Prostate gland (tissue), 2 donors: ENCODE results near the gene VPS8. TPM values are rescaled to one million over a fixed set of nuclear protein-coding genes. Genes with fewer than 3 reads are reported as not detected.
"Not testable (repeated sequence)": the region's sequence is repeated elsewhere in the genome, so short reads cannot be mapped to it uniquely, and the experiment has no call there.

Experiments
- DNase-seq: peaks from one replicate; pipeline ENCODE4 v3.0.0-alpha.2; 2019; ENCODE audit warnings: low spot score
- H3K27ac ChIP-seq, 2 donors: fragments of 200-600 bp; sonication (generic); 2 replicates each; pipeline ENCODE4 v1.5.1; 2017 to 2019
- H3K27me3 ChIP-seq: fragments of 200-600 bp; sonication (generic); replicated peaks from 2 replicates; pipeline ENCODE4 v1.5.1; 2019; ENCODE audit not compliant: insufficient read depth
- H3K36me3 ChIP-seq, 2 donors: fragments of 200-600 bp; sonication (generic); 1 replicate in 1 of 2; 2 replicates in 1 of 2; pipeline versions ENCODE4 v1.5.1 to v1.8.1; 2017 to 2019
- H3K4me1 ChIP-seq: fragments of 200-600 bp; sonication (generic); replicated peaks from 2 replicates; pipeline ENCODE4 v1.5.1; 2019
- H3K4me3 ChIP-seq, 2 donors: fragments of 200-600 bp; sonication (generic); 2 replicates each; pipeline ENCODE4 v1.5.1; 2017 to 2019
- H3K9me3 ChIP-seq: fragments of 200-600 bp; sonication (generic); 2 replicates; pipeline ENCODE4 v1.5.1; 2017
- CTCF ChIP-seq, 4 experiments: fragments of 200-600 bp in 2 of 4; fragments of 450-650 bp in 2 of 4; sonication (generic) in 2 of 4; IDR thresholded peaks; 1 replicate in 3 of 4; 2 replicates in 1 of 4; pipeline ENCODE4 v1.5.1; 2016 to 2019; ENCODE audit warnings: antibody characterized with exemption in 4 of 4, mild to moderate bottlenecking in 2 of 4, moderate library complexity in 2 of 4
- POLR2A ChIP-seq: fragments of 450-650 bp; IDR thresholded peaks from one replicate; pipeline ENCODE4 v1.6.1; 2016; ENCODE audit warnings: antibody characterized with exemption, mild to moderate bottlenecking
- POLR2AphosphoS5 ChIP-seq: sonication (generic); formaldehyde crosslinking; IDR thresholded peaks from one replicate; pipeline ENCODE4 v1.6.1; 2017; ENCODE audit warnings: antibody characterized with exemption
- WGBS: methylation state at CpG from one replicate; pipeline ENCODE4 v1.1.5; 2018; 5-methylcytosine and 5-hydroxymethylcytosine counted together
- intact Hi-C: fragments of 100-400 bp; cut with DNase I; formaldehyde crosslinking; loops from one replicate; pipeline ENCODE4 v1.14.2; 2022
- total RNA-seq, 2 donors: library from RNA; depleted of rRNA; stranded (reverse); fragments of >200 nt; gene quantifications; one replicate each; pipeline ENCODE4 v1.1.0, GENCODE V29; 2016

VPS8 gene
- total RNA-seq, 2 donors from 2014 or later = 36.7 to 70.6 TPM

- TF ChIP-seq CTCF (IDR thresholded peaks at IDR 0.05) = no peak
- no peak for TF ChIP-seq POLR2AphosphoS5
- no peak for TF ChIP-seq POLR2A
- DNase-seq = no peak
- no peak overlapping the region for H3K4me3 ChIP-seq
- H3K9me3 ChIP-seq = no peaks in the 10 kb centered on the region
- no peaks in the 10 kb centered on the region for H3K36me3 ChIP-seq
- H3K27me3 ChIP-seq = no peaks in the 10 kb centered on the region
- H3K27ac ChIP-seq = no peak overlapping the region
- H3K4me1 ChIP-seq = no peaks in the 10 kb centered on the region
- 61% methylated on average over 2 of the region's 2 CpGs for WGBS
- intact Hi-C loops = no loop called here
Measured at GRCh38 chr3:184896336-184896735, 84.4 kb downstream of the VPS8 start.

- Histone ChIP-seq H3K27me3 (no peaks in the 10 kb centered on the region), H3K4me1 (no peaks in the 10 kb centered on the region), H3K4me3 (no peak overlapping the region), H3K27ac (no peak overlapping the region), H3K9me3 (no peaks in the 10 kb centered on the region), H3K36me3 (no peaks in the 10 kb centered on the region)
- WGBS = 86% methylated on average over 5 of the region's 5 CpGs
- intact Hi-C loops = no loop called here
- TF ChIP-seq POLR2A (no peak), CTCF (IDR thresholded peaks at IDR 0.05) (no peak), POLR2AphosphoS5 (no peak)
- no peak for DNase-seq
Measured at GRCh38 chr3:184899953-184900595, 88.1 kb downstream of the VPS8 start.

- DNase-seq, H3K4me3 ChIP-seq, H3K27me3 ChIP-seq, H3K36me3 ChIP-seq, H3K27ac ChIP-seq, H3K4me1 ChIP-seq, H3K9me3 ChIP-seq, intact Hi-C loops: not testable (repeated sequence)
- 92% methylated on average over 4 of the region's 4 CpGs for WGBS
Measured at GRCh38 chr3:184907031-184907430, 95.1 kb downstream of the VPS8 start.

DNA sequence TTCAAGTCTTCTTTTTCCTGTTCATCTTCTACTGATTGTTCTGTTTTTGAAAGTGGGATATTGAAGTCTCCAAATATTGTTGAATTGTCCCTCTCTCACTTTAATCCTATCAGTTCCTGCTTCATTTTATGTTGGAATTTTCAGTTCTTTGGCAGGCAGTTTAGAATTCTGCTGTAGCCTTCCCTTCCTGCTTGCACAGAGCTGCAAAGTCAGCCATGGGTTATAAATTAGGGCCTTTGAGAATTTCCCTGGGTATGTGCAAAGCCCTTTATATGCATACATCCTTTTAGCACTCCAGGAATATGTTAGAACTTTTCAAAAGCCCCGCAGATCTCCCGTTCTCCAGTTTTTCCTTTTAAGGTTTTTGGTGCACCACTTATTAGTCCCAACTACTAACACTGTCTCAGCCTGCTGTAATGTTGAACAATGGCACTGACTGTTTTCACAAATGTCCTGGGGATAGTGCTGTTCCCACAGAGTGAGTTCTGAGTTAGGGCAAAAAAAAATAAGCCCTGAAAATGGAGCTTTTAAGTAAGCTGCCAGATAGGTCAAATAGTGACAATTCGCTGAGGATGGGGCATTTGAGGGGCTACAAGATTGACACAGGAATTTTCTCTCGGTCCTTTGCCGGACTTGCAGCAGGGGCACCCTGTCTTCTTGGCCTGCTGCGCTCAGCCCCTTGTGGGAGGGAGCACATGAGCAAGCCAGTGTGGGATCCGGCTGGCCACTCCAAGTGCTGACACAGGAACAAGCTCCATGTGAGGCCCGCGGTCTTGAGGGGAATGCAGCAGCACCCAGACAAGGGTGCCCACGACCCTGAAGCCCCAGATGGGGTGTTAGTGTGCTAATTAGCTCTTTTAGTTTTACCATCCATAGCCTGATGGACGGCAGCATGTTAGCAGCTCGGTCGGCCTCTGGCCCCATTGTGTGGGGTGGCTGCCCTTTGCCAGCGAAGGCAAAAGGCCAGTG, 96.0 kb downstream of the VPS8 start:
- DNase-seq = no peak
- WGBS = 81% methylated on average over 14 of the region's 14 CpGs
- Histone ChIP-seq H3K27ac (no peak overlapping the region), H3K36me3 (no peaks in the 10 kb centered on the region), H3K27me3 (no peaks in the 10 kb centered on the region), H3K4me1 (no peaks in the 10 kb centered on the region), H3K4me3 (no peak overlapping the region), H3K9me3 (no peaks in the 10 kb centered on the region)
- no peak for TF ChIP-seq POLR2A
- intact Hi-C loops = no loop called here

DNA sequence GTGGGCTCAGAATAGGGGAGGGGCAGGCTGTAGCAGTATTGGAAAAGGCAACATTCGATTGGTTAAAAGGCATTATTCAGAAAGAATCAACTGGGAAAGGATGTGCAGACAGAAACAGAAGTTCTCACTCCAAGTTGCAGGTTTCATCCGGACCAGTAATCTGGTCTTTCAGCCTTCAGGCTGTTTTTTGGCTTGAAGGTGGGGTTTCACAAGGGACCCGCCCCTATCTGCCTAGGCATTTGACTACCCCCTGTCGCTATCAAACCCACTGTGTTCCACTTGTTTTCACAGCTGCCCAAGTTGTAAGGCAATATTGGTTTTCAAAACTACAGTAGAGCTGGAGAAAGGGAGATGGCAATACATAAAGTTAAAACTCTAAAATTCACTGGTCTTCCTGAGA, 96.9 kb downstream of the VPS8 start:
- intact Hi-C loops = no loop called here
- no peak for TF ChIP-seq POLR2AphosphoS5
- TF ChIP-seq CTCF (IDR thresholded peaks at IDR 0.05) = no peak
- no peak for TF ChIP-seq POLR2A

More for the DNA sequence above, 96.9 kb downstream of the VPS8 start:
- Histone ChIP-seq H3K4me1 (no peaks in the 10 kb centered on the region), H3K4me3 (no peak overlapping the region), H3K27ac (no peak overlapping the region), H3K36me3 (no peaks in the 10 kb centered on the region), H3K27me3 (no peaks in the 10 kb centered on the region), H3K9me3 (no peaks in the 10 kb centered on the region)
- no peak for DNase-seq
- WGBS = 87% methylated on average over 4 of the region's 4 CpGs
